Dermis blood vessel endothelial cell (primary cell): ENCODE data around the gene MS4A2. TPM values are rescaled to one million over a fixed set of nuclear protein-coding genes. Genes with fewer than 3 reads are reported as not detected.
"Not testable (repeated sequence)": the region's sequence is repeated elsewhere in the genome, so short reads cannot be mapped to it uniquely, and the experiment has no call there.

Source experiments
- DNase-seq: peaks from one replicate; pipeline ENCODE4 v3.0.0; 2010
- total RNA-seq: library from RNA; depleted of rRNA; stranded (reverse); fragments of >200 nt; gene quantifications from 2 replicates; pipeline ENCODE4 v1.2.3, GENCODE V29; 2014

The MS4A2 gene
- total RNA-seq, 1 donor from 2014 or later: not detected

GRCh38 chr11:60104471-60105115, 16.1 kb downstream of the MS4A2 start:
- not testable (repeated sequence) for DNase-seq

- DNase-seq: not testable (repeated sequence)
These were observed 20.2 kb downstream of the MS4A2 start for GRCh38 chr11:60108631-60109030.

GRCh38 chr11:60111793-60112192, 23.3 kb downstream of the MS4A2 start:
- DNase-seq: no peak

- no peak for DNase-seq
These were observed 28.7 kb downstream of the MS4A2 start for GRCh38 chr11:60116996-60117790.

- DNase-seq: peak; percentile 51
These were observed 29.9 kb downstream of the MS4A2 start for GRCh38 chr11:60118338-60118737.

GRCh38 chr11:60119710-60120109, 31.2 kb downstream of the MS4A2 start:
- no peak for DNase-seq

- no peak for DNase-seq
These were observed 32.8 kb downstream of the MS4A2 start for GRCh38 chr11:60121264-60121663.

- no peak for DNase-seq
These were observed 34.1 kb downstream of the MS4A2 start for GRCh38 chr11:60122414-60123036.

- peak; percentile 20 for DNase-seq
These were observed 36.5 kb downstream of the MS4A2 start for GRCh38 chr11:60124802-60125432.

GRCh38 chr11:60125956-60126585, 37.6 kb downstream of the MS4A2 start:
- DNase-seq: no peak

GRCh38 chr11:60127311-60127811, 38.9 kb downstream of the MS4A2 start:
- no peak for DNase-seq

- no peak for DNase-seq
These were observed 39.9 kb downstream of the MS4A2 start for GRCh38 chr11:60128376-60128775.

- DNase-seq: not testable (repeated sequence)
These were observed 40.4 kb downstream of the MS4A2 start for GRCh38 chr11:60128866-60129265.

- no peak for DNase-seq
These were observed 41.4 kb downstream of the MS4A2 start for GRCh38 chr11:60129853-60130252.

- DNase-seq: peak; percentile 68
These were observed 42.0 kb downstream of the MS4A2 start for GRCh38 chr11:60130496-60130895.

- DNase-seq: no peak
These were observed 43.4 kb downstream of the MS4A2 start for GRCh38 chr11:60131912-60132311.

- DNase-seq: no peak
These were observed 45.5 kb downstream of the MS4A2 start for GRCh38 chr11:60133917-60134316.

GRCh38 chr11:60143768-60144167, 55.3 kb downstream of the MS4A2 start:
- no peak for DNase-seq

GRCh38 chr11:60145677-60146076, 57.2 kb downstream of the MS4A2 start:
- no peak for DNase-seq
